ENCODE results near the gene SLC39A3. TPM values are rescaled to one million over a fixed set of nuclear protein-coding genes. Genes with fewer than 3 reads are reported as not detected.

Gene SLC39A3
- total and polyA plus RNA-seq, 2 experiments from 2014 or later: 36.1 to 44.3 TPM

GRCh38 chr19:2777952-2778683 lies 38.3 kb upstream of the SLC39A3 start:
- WGBS (ENCODE audit: low lambda C conversion rate, missing lambda C conversion rate): 91% methylated on average over 17 of the region's 19 CpGs
- TF ChIP-seq CTCF (IDR thresholded peaks at IDR 0.05; ENCODE audit: poor library complexity) (no peak), EZH2 (IDR thresholded peaks at IDR 0.05; ENCODE audit: borderline replicate concordance) (no peak), EZH2phosphoT487 (IDR thresholded peaks at IDR 0.05; ENCODE audit: low read depth, severe bottlenecking, unreplicated experiment) (no peak)
- Histone ChIP-seq H3K9me2 (replicated peaks; ENCODE audit: insufficient read depth) (no peaks in the 10 kb centered on the region), H3K4me1 (ENCODE audit: insufficient read depth) (no peaks in the 10 kb centered on the region), H3K4me3 (no peak overlapping the region), H2AFZ (no peak overlapping the region), H3K27me3 (no peaks in the 10 kb centered on the region), H3K4me2 (no peak overlapping the region), H3K79me2 (peaks cover 92% of the 10 kb centered on the region), H4K20me1 (ENCODE audit: insufficient read depth, poor library complexity, severe bottlenecking) (peaks cover 53% of the 10 kb centered on the region), H3K27ac (no peak overlapping the region), H3K36me3 (replicated peaks; ENCODE audit: insufficient read depth, low read depth) (no peaks in the 10 kb centered on the region), H3K9me3 (ENCODE audit: low read depth) (no peaks in the 10 kb centered on the region)
- no peak for DNase-seq (ENCODE audit: low spot score)

- Histone ChIP-seq H3K36me3 (replicated peaks; ENCODE audit: insufficient read depth, low read depth) (no peaks in the 10 kb centered on the region), H3K27me3 (no peaks in the 10 kb centered on the region), H3K27ac (peak overlapping the region; percentile 55), H3K9me2 (replicated peaks; ENCODE audit: insufficient read depth) (no peaks in the 10 kb centered on the region), H3K79me2 (peaks cover 87% of the 10 kb centered on the region), H4K20me1 (ENCODE audit: insufficient read depth, poor library complexity, severe bottlenecking) (peaks cover 56% of the 10 kb centered on the region), H2AFZ (no peak overlapping the region), H3K4me1 (ENCODE audit: insufficient read depth) (no peaks in the 10 kb centered on the region), H3K9me3 (ENCODE audit: low read depth) (no peaks in the 10 kb centered on the region), H3K4me2 (no peak overlapping the region), H3K4me3 (no peak overlapping the region)
- WGBS (ENCODE audit: low lambda C conversion rate, missing lambda C conversion rate): 90% methylated on average over 28 of the region's 29 CpGs
- peak; percentile 35 for DNase-seq (ENCODE audit: low spot score)
- no peak for TF ChIP-seq CTCF (IDR thresholded peaks at IDR 0.05; ENCODE audit: poor library complexity)
- no peak for TF ChIP-seq EZH2 (IDR thresholded peaks at IDR 0.05; ENCODE audit: borderline replicate concordance)
- TF ChIP-seq EZH2phosphoT487 (IDR thresholded peaks at IDR 0.05; ENCODE audit: low read depth, severe bottlenecking, unreplicated experiment): no peak
Observed at GRCh38 chr19:2775556-2776430, 36.0 kb upstream of the SLC39A3 start.

GRCh38 chr19:2774953-2775555 lies 35.2 kb upstream of the SLC39A3 start:
- peaks cover 87% of the 10 kb centered on the region for H3K79me2 ChIP-seq
- H3K27me3 ChIP-seq: no peaks in the 10 kb centered on the region
- H3K9me2 ChIP-seq (replicated peaks; ENCODE audit: insufficient read depth): no peaks in the 10 kb centered on the region
- no peak overlapping the region for H3K27ac ChIP-seq
- no peak overlapping the region for H2AFZ ChIP-seq
- TF ChIP-seq EZH2 (IDR thresholded peaks at IDR 0.05; ENCODE audit: borderline replicate concordance): no peak
- TF ChIP-seq EZH2phosphoT487 (IDR thresholded peaks at IDR 0.05; ENCODE audit: low read depth, severe bottlenecking, unreplicated experiment): no peak
- TF ChIP-seq CTCF (IDR thresholded peaks at IDR 0.05; ENCODE audit: poor library complexity): no peak
- no peaks in the 10 kb centered on the region for H3K9me3 ChIP-seq (ENCODE audit: low read depth)
- no peak overlapping the region for H3K4me3 ChIP-seq
- H3K4me1 ChIP-seq (ENCODE audit: insufficient read depth): no peaks in the 10 kb centered on the region
- WGBS (ENCODE audit: low lambda C conversion rate, missing lambda C conversion rate): 97% methylated on average over 24 of the region's 24 CpGs
- DNase-seq (ENCODE audit: low spot score): no peak
- no peak overlapping the region for H3K4me2 ChIP-seq
- peaks cover 63% of the 10 kb centered on the region for H4K20me1 ChIP-seq (ENCODE audit: insufficient read depth, poor library complexity, severe bottlenecking)
- no peaks in the 10 kb centered on the region for H3K36me3 ChIP-seq (replicated peaks; ENCODE audit: insufficient read depth, low read depth)
